ENCODE data around the gene LTN1. TPM values are rescaled to one million over a fixed set of nuclear protein-coding genes. Genes with fewer than 3 reads are reported as not detected.
A peak's percentile ranks its signal among the peaks of the same experiment; 100 is the strongest.

Gene LTN1
- total and polyA plus RNA-seq, 2 donors (not counting 1 experiment from before 2014, with no cell fraction given): 6.6 to 30.1 TPM

GRCh38 chr21:28884976-28885852 lies 107.5 kb downstream of the LTN1 start:
- WGBS (ENCODE audit: insufficient coverage): 1% methylated on average over 45 of the region's 47 CpGs
- peaks cover 20% of the 10 kb centered on the region for H3K4me1 Mint-ChIP-seq
- H3K36me3 ChIP-seq (replicated peaks in 1 of 2; ENCODE audit: control extremely low read depth in 1 of 2, control insufficient read depth in 1 of 2, extremely low read depth in 1 of 2, insufficient read depth in 2 of 2, low read length in 1 of 2): peaks cover 4 to 10% of the 10 kb centered on the region in 2 experiments
- intact Hi-C loops (cut with micrococcal nuclease): loop anchor here (1.0 to 10.0 kb wide), 3 partner anchors 52 to 420 kb away; partner anchors contain the start of gene LTN1
- peaks cover 0 to 2% (median 0%) of the 10 kb centered on the region in 4 experiments for H3K27me3 ChIP-seq (replicated peaks in 1 of 4; ENCODE audit: control extremely low read depth in 1 of 4, control insufficient read depth in 3 of 4, insufficient read depth in 4 of 4, low read length in 3 of 4)
- no peaks in the 10 kb centered on the region for H3K9me3 Mint-ChIP-seq (ENCODE audit: insufficient read depth)
- H3K4me3 ChIP-seq (ENCODE audit: control extremely low read depth in 1 of 5, extremely low read depth in 1 of 5, insufficient read depth in 1 of 5, low read depth in 2 of 5, low read length in 4 of 5): peak overlapping the region; percentile 56 to 94 (median 79)
- peak overlapping the region; percentile 84 for H2AFZ ChIP-seq (ENCODE audit: insufficient read depth, low read depth, low read length, poor library complexity, severe bottlenecking)
- peak overlapping the region; percentile 78 for H3K4me2 ChIP-seq (replicated peaks; ENCODE audit: low read depth, low read length, poor library complexity, severe bottlenecking)
- H3K9me3 ChIP-seq (ENCODE audit: control extremely low read depth in 1 of 3, control insufficient read depth in 2 of 3, insufficient read depth in 1 of 3, low read length in 2 of 3): peaks cover 0 to 2% (median 0%) of the 10 kb centered on the region in 3 donors
- H3K4me3 Mint-ChIP-seq: peak overlapping the region; percentile 94
- DNase-seq (peak; percentile 97), ATAC-seq (ENCODE audit: low read depth) (peak; percentile 92)
- H3K4me1 ChIP-seq (ENCODE audit: control insufficient read depth in 2 of 2, insufficient read depth in 2 of 2, low read length in 2 of 2): peaks cover 6 to 15% of the 10 kb centered on the region in 2 donors
- H3K9ac ChIP-seq (ENCODE audit: low read length): peak overlapping the region; percentile 80
- ChIA-PET POLR2A (no interaction called here), CTCF (no interaction called here)
- no peak for TF ChIP-seq EZH2 (IDR thresholded peaks at IDR 0.05; ENCODE audit: borderline replicate concordance, insufficient read depth, low read depth, low read length, poor library complexity, severe bottlenecking)
- H3K27ac Mint-ChIP-seq: peak overlapping the region; percentile 98
- peaks cover 4% of the 10 kb centered on the region for H3K79me2 ChIP-seq (ENCODE audit: control insufficient read depth, insufficient read depth, low read length)
- H3K27ac ChIP-seq (ENCODE audit: low read length in 2 of 2): peak overlapping the region; percentile 84 to 85
- H4K20me1 ChIP-seq (ENCODE audit: control insufficient read depth, insufficient read depth, low read length, poor library complexity, severe bottlenecking): no peaks in the 10 kb centered on the region
- peaks cover 7% of the 10 kb centered on the region for H3K27me3 Mint-ChIP-seq

- ATAC-seq (ENCODE audit: low read depth) (no peak), DNase-seq (no peak)
- no CpG with 5 or more reads among the region's 3 CpGs for WGBS (ENCODE audit: insufficient coverage)
- Histone ChIP-seq H3K36me3 (replicated peaks in 1 of 2; ENCODE audit: control extremely low read depth in 1 of 2, control insufficient read depth in 1 of 2, extremely low read depth in 1 of 2, insufficient read depth in 2 of 2, low read length in 1 of 2) (peaks cover 7 to 10% of the 10 kb centered on the region in 2 experiments), H2AFZ (ENCODE audit: insufficient read depth, low read depth, low read length, poor library complexity, severe bottlenecking) (peak overlapping the region; percentile 84), H3K79me2 (ENCODE audit: control insufficient read depth, insufficient read depth, low read length) (peaks cover 4% of the 10 kb centered on the region), H3K27ac (ENCODE audit: low read length in 2 of 2) (peak overlapping the region; percentile 84 to 85), H3K9ac (ENCODE audit: low read length) (peak overlapping the region; percentile 80), H3K4me2 (replicated peaks; ENCODE audit: low read depth, low read length, poor library complexity, severe bottlenecking) (peak overlapping the region; percentile 78), H3K4me3 (ENCODE audit: control extremely low read depth in 1 of 5, extremely low read depth in 1 of 5, insufficient read depth in 1 of 5, low read depth in 2 of 5, low read length in 4 of 5) (peak overlapping the region; percentile 56 to 94 (median 79)), H4K20me1 (ENCODE audit: control insufficient read depth, insufficient read depth, low read length, poor library complexity, severe bottlenecking) (no peaks in the 10 kb centered on the region), H3K27me3 (replicated peaks in 1 of 4; ENCODE audit: control extremely low read depth in 1 of 4, control insufficient read depth in 3 of 4, insufficient read depth in 4 of 4, low read length in 3 of 4) (no peaks in the 10 kb centered on the region), H3K4me1 (ENCODE audit: control insufficient read depth in 2 of 2, insufficient read depth in 2 of 2, low read length in 2 of 2) (peaks cover 6 to 15% of the 10 kb centered on the region in 2 donors), H3K9me3 (ENCODE audit: control extremely low read depth in 1 of 3, control insufficient read depth in 2 of 3, insufficient read depth in 1 of 3, low read length in 2 of 3) (peaks cover 0 to 2% (median 0%) of the 10 kb centered on the region in 3 donors)
- CTCF ChIA-PET: no interaction called here
- intact Hi-C loops (cut with micrococcal nuclease): loop anchor here (10.0 kb wide), 1 partner anchor 420 kb away; no protein-coding TSS in a partner anchor
- Mint-ChIP-seq H3K27ac (peak overlapping the region; percentile 98), H3K4me1 (peaks cover 20% of the 10 kb centered on the region), H3K27me3 (peaks cover 3% of the 10 kb centered on the region), H3K4me3 (peak overlapping the region; percentile 94), H3K9me3 (ENCODE audit: insufficient read depth) (no peaks in the 10 kb centered on the region)
- no peak for TF ChIP-seq CTCF (IDR thresholded peaks at IDR 0.05)
- no peak for TF ChIP-seq EZH2 (IDR thresholded peaks at IDR 0.05; ENCODE audit: borderline replicate concordance, insufficient read depth, low read depth, low read length, poor library complexity, severe bottlenecking)
- POLR2A ChIA-PET: no interaction called here
These were observed 108.2 kb downstream of the LTN1 start for GRCh38 chr21:28884481-28884880.
